ENCODE data around the gene IL5RA. TPM values are rescaled to one million over a fixed set of nuclear protein-coding genes. Genes with fewer than 3 reads are reported as not detected.

The IL5RA gene
- polyA plus RNA-seq, 1 of the 3 experiments (the other 2 are of a cell fraction): not detected

GRCh38 chr3:3102751-3103150 lies 7.4 kb downstream of the IL5RA start:
- no peak overlapping the region for H3K9ac ChIP-seq
- H3K4me3 ChIP-seq (ENCODE audit: low read depth in 2 of 2, low read length in 1 of 2): no peak overlapping the region
- H3F3A ChIP-seq (replicated peaks; ENCODE audit: insufficient read depth): no peaks in the 10 kb centered on the region
- no peaks in the 10 kb centered on the region for H3K27me3 ChIP-seq (ENCODE audit: insufficient read depth)
- DNase-seq: no peak
- no peaks in the 10 kb centered on the region for H3K79me2 ChIP-seq (ENCODE audit: insufficient read depth)
- no peaks in the 10 kb centered on the region for H4K20me1 ChIP-seq (ENCODE audit: insufficient read depth)
- H3K36me3 ChIP-seq (replicated peaks in 1 of 2; ENCODE audit: control insufficient read depth in 1 of 2, insufficient read depth in 2 of 2, low read length in 1 of 2): no peaks in the 10 kb centered on the region
- no peaks in the 10 kb centered on the region for H3K9me3 ChIP-seq
- no peaks in the 10 kb centered on the region for H3K4me1 ChIP-seq (ENCODE audit: control insufficient read depth in 1 of 2, insufficient read depth in 2 of 2, low read depth in 1 of 2, low read length in 1 of 2)
- no peaks in the 10 kb centered on the region for H3K9me2 ChIP-seq
- no peak overlapping the region for H3K27ac ChIP-seq (ENCODE audit: low read depth in 2 of 2, low read length in 1 of 2)
- POLR2A ChIA-PET: no interaction called here
- no peak overlapping the region for H2AFZ ChIP-seq (ENCODE audit: low read depth)
- H3K4me2 ChIP-seq: no peak overlapping the region
- no peak for TF ChIP-seq GABPA (IDR thresholded peaks at IDR 0.05; ENCODE audit: low read depth)
- TF ChIP-seq USF1 (IDR thresholded peaks at IDR 0.05; ENCODE audit: borderline replicate concordance, low read depth): no peak
- TF ChIP-seq RCOR1 (IDR thresholded peaks at IDR 0.05; ENCODE audit: low read length): no peak
- TF ChIP-seq SIN3A (IDR thresholded peaks at IDR 0.05; ENCODE audit: borderline replicate concordance, low read depth, low read length): no peak
- no peak for TF ChIP-seq ZBTB33 (IDR thresholded peaks at IDR 0.05; ENCODE audit: borderline replicate concordance, low read depth)
- no peak for TF ChIP-seq MXI1 (IDR thresholded peaks at IDR 0.05; ENCODE audit: low read depth, low read length)
- no peak for TF ChIP-seq MAX (IDR thresholded peaks at IDR 0.05; ENCODE audit: low read depth)
- TF ChIP-seq IRF3 (IDR thresholded peaks at IDR 0.05; ENCODE audit: low read depth, low read length): no peak
- TF ChIP-seq RFX5 (IDR thresholded peaks at IDR 0.05; ENCODE audit: low read length): no peak
- 31% methylated on average over 6 of the region's 6 CpGs for WGBS (ENCODE audit: low lambda C conversion rate)
- CTCF ChIA-PET: no interaction called here

- Histone ChIP-seq H3K27ac (ENCODE audit: low read depth in 2 of 2, low read length in 1 of 2) (no peak overlapping the region), H3K79me2 (ENCODE audit: insufficient read depth) (no peaks in the 10 kb centered on the region), H4K20me1 (ENCODE audit: insufficient read depth) (no peaks in the 10 kb centered on the region), H2AFZ (ENCODE audit: low read depth) (no peak overlapping the region), H3K27me3 (ENCODE audit: insufficient read depth) (no peaks in the 10 kb centered on the region), H3K4me1 (ENCODE audit: control insufficient read depth in 1 of 2, insufficient read depth in 2 of 2, low read depth in 1 of 2, low read length in 1 of 2) (no peaks in the 10 kb centered on the region), H3K9me3 (no peaks in the 10 kb centered on the region), H3K9me2 (no peaks in the 10 kb centered on the region), H3K36me3 (replicated peaks in 1 of 2; ENCODE audit: control insufficient read depth in 1 of 2, insufficient read depth in 2 of 2, low read length in 1 of 2) (no peaks in the 10 kb centered on the region), H3K9ac (no peak overlapping the region), H3F3A (replicated peaks; ENCODE audit: insufficient read depth) (no peaks in the 10 kb centered on the region), H3K4me3 (ENCODE audit: low read depth in 2 of 2, low read length in 1 of 2) (no peak overlapping the region), H3K4me2 (no peak overlapping the region)
- WGBS (ENCODE audit: low lambda C conversion rate): 31% methylated on average over 6 of the region's 6 CpGs
- DNase-seq: no peak
- POLR2A ChIA-PET: no interaction called here
- TF ChIP-seq MEF2A (IDR thresholded peaks at IDR 0.05; ENCODE audit: borderline replicate concordance, low read depth) (no peak), ELF1 (IDR thresholded peaks at IDR 0.05) (no peak), ZBTB33 (IDR thresholded peaks at IDR 0.05; ENCODE audit: borderline replicate concordance, low read depth) (no peak), USF1 (IDR thresholded peaks at IDR 0.05; ENCODE audit: borderline replicate concordance, low read depth) (no peak), GABPA (IDR thresholded peaks at IDR 0.05; ENCODE audit: low read depth) (no peak), RXRA (IDR thresholded peaks at IDR 0.05; ENCODE audit: borderline replicate concordance, low read depth) (no peak), RAD21 (IDR thresholded peaks at IDR 0.05; ENCODE audit: low read length) (no peak), RCOR1 (IDR thresholded peaks at IDR 0.05; ENCODE audit: low read length) (no peak), NFIC (IDR thresholded peaks at IDR 0.05; ENCODE audit: borderline replicate concordance) (no peak)
- CTCF ChIA-PET: no interaction called here
These were observed 8.3 kb downstream of the IL5RA start for GRCh38 chr3:3101660-3102458.
